HG03457 (cell line): ENCODE measurements around the gene DEUP1.

ENCODE experiments used
- ATAC-seq: cut with Tn5 transposase; IDR thresholded peaks from one replicate; pipeline ENCODE4 v1.9.1; 2021; ENCODE audit warnings: moderate number of reproducible peaks; ENCODE audit not compliant: unreplicated experiment

Gene DEUP1

DNA sequence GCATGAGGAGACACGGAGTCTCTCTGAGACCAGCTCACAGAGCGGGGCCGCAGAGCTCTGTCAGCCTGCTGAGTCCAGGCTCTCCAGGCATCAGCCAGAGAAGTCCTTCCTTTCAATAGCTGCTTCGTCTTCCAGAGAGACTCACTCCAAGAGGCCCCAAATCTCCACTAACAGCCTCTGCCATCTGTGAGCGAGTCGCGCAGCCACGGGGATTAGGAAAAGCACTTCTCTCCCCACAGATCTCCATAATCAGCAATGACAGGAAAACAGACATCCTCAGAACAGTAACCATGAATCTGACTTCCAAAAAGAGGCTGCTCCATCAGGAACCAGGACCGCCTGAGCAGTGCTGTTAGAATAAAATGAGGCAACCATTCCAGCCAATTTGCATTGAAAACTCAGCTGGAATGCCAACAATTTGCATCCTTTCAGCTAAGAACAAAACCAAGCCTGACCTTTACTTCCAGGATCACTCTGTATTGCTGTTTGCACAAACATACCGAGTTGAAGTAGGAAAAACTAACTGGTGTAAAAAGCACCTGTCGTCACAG is 147.2 kb downstream of the DEUP1 start:
- no peak for ATAC-seq

DNA sequence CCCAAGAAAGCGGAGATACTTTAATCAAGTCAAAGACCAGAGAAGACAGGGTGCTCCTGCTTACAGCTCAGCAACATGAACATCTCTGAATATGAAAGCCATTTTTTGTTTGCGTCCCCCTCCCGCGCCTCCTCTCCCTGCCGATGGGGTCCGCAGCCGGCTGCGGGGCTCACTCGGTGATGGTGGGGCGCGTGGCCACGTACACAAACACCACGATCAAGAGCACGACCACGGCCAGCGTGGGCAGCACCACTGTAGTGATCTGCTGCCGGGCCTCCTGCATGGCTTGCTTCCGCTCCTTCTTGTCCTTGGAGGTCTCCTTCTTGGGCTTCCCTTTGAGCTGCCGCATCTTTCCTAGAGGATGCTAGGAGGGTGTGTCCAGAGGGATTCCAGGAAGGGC is 148.3 kb downstream of the DEUP1 start:
- no peak for ATAC-seq

DNA sequence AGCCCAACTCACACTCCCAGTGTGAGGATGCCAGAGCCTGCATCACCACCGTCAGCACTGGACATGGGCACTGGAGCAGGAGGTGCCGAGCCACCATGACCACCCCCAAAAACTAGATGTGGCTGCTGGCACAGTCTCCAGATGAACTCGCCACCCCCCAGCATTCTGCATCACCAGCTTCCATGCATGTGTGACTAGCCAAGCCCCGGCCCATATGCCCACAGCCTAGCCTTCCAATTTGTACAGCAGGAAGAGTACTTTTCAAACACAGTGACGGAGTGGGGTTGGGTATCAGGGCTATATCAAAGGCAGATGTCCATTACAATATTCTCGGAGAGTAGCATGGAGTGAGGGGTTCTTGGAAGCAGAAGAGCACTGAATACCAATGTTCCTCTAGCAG is 149.7 kb downstream of the DEUP1 start:
- no peak for ATAC-seq

- no peak for ATAC-seq
These were observed 150.2 kb downstream of the DEUP1 start for GRCh38 chr11:93480756-93481155.

DNA sequence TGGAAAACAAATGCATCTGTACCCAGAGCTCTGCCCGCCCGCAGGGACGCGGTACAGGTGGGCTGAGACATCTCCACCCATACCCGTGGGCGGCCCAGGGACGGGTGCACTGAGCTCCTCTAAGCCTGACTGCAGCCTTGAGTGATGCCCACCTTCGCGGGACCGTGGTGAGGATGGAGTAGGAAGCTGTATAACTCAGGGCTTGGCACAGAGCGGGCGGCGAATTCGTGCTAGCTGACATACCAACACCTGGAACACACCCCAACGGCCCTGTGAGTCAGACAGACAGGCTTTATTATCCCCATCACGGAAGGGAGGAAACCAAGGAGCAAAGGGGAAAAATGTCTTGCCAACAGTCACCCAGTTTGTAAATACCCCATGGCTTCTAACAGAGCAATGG is 150.7 kb downstream of the DEUP1 start:
- ATAC-seq = no peak

- no peak for ATAC-seq
These were observed 151.2 kb downstream of the DEUP1 start for GRCh38 chr11:93481696-93482095.

DNA sequence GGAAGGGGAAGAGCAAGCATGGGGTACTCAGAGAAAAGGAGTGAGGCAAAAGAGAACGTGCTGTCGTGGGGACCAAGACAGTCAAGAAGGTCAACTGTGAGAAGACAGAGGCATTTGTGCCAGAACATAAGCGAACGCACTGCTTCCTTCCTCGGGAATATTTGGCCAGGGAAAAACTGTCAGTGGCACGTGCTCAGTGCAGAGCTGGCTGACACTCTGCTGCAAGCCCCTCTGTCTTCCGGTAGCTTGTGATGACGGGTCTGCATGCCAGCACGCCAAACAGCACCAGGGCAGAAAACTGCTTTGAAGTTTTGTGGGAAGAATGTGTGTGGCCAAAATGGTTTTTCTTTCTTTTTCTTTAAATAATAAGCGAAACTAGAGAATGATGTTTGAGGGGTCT is 152.0 kb downstream of the DEUP1 start:
- ATAC-seq = no peak

GRCh38 chr11:93484716-93485115 is 154.2 kb downstream of the DEUP1 start:
- ATAC-seq = no peak

DNA sequence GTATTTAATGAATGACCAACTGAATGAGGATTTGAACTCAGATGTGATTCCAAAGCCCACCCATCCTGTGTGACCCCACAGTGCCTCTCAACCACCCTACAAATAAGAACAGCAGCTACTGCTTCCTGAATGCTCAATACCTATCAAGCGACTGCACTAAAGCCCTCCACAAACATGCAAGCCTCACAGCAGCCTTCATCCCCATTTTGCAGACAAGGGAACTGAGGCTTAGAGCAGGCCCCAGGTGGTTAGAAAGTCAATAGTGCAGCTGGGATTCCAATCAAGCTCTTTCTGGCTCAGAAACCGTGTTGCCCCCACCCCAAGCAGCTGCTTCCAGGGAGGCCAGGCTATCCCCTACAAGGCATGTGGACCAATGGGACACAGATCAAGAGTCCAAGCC is 155.4 kb downstream of the DEUP1 start:
- ATAC-seq = no peak

GRCh38 chr11:93487032-93487483 is 156.5 kb downstream of the DEUP1 start:
- ATAC-seq = no peak
